ENCODE measurements around the gene SFMBT2. TPM values are rescaled to one million over a fixed set of nuclear protein-coding genes. Genes with fewer than 3 reads are reported as not detected.

Gene SFMBT2
- total RNA-seq, 4 donors from 2014 or later = 7.6 to 15.4 (median 10.8) TPM

DNA sequence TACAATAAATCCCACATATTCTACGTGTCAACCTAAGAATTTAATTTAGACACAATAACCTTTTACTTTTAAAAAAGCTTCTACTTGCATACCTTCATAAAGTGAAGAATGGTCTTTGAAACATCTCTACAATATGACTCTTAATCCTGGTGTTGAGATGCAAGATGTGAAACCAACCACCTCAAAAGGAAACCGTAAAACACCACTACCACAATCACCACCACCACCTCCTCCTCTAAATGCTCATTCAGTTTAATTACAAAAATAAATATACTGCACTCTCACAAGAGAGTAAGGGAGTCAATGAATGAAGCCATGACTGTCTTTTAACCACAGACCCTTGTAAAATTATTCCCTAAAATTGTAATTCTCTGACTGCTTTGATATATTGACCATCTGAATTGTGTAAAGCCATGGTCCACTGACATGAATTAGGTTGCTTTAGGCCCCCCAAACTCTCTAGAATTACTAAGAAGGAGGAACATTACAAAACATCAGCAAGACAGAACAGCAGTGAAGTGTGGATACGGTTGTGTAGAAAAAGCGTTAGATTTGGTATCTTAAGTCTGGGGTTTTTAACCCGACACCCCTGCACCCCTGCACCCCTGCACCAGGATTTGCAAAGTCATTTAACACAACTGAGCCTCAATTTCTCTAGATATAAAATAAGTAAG lies 171.4 kb downstream of the SFMBT2 start:
- 65% methylated on average over 5 of the region's 5 CpGs for WGBS
- Histone ChIP-seq H3K4me3 (no peak overlapping the region), H3K27me3 (no peaks in the 10 kb centered on the region), H3K9me3 (no peaks in the 10 kb centered on the region), H3K4me1 (no peaks in the 10 kb centered on the region), H3K27ac (replicated peaks in 1 of 4) (no peak overlapping the region), H3K36me3 (peaks cover 8 to 32% (median 19%) of the 10 kb centered on the region in 4 donors)
- TF ChIP-seq POLR2AphosphoS5 (IDR thresholded peaks at IDR 0.05) = no peak
- TF ChIP-seq, protein P1, sequence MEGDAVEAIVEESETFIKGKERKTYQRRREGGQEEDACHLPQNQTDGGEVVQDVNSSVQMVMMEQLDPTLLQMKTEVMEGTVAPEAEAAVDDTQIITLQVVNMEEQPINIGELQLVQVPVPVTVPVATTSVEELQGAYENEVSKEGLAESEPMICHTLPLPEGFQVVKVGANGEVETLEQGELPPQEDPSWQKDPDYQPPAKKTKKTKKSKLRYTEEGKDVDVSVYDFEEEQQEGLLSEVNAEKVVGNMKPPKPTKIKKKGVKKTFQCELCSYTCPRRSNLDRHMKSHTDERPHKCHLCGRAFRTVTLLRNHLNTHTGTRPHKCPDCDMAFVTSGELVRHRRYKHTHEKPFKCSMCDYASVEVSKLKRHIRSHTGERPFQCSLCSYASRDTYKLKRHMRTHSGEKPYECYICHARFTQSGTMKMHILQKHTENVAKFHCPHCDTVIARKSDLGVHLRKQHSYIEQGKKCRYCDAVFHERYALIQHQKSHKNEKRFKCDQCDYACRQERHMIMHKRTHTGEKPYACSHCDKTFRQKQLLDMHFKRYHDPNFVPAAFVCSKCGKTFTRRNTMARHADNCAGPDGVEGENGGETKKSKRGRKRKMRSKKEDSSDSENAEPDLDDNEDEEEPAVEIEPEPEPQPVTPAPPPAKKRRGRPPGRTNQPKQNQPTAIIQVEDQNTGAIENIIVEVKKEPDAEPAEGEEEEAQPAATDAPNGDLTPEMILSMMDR (IDR thresholded peaks at IDR 0.05) = no peak
- TF ChIP-seq POLR2A (IDR thresholded peaks at IDR 0.05; ENCODE audit: low read depth) = no peak
- TF ChIP-seq EP300 (IDR thresholded peaks at IDR 0.05) = no peak
- intact Hi-C loops (cut with DNase I) = no loop called here
- DNase-seq (ENCODE audit: extremely low spot score) = no peak

DNA sequence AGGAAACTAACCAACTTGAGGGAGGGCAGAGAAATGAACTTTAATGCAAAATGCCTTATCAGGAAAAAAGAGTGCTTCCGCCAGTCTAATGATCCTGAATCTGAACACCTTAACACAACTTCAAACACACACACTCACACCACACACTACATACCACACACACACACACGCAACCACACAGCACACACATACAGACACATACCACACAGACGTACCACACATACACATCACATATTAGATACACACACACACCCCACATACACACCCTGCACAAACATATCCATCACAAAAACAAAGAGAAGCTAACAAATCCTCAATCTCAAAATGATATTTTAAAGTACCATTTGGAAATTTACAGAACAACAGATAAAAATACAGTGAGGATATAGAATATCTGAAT lies 175.5 kb downstream of the SFMBT2 start:
- no peaks in the 10 kb centered on the region for H3K9me3 ChIP-seq
- H3K4me3 ChIP-seq = no peak overlapping the region
- no peaks in the 10 kb centered on the region for H3K27me3 ChIP-seq
- whole genome bisulfite sequencing = 85% methylated on average over 3 of the region's 3 CpGs
- DNase-seq (ENCODE audit: extremely low spot score) = no peak
- peaks cover 0 to 12% (median 2%) of the 10 kb centered on the region in 4 donors for H3K36me3 ChIP-seq
- intact Hi-C loops (cut with DNase I) = no loop called here
- TF ChIP-seq POLR2AphosphoS5 (IDR thresholded peaks at IDR 0.05) = no peak
- TF ChIP-seq, protein P1 (IDR thresholded peaks at IDR 0.05) = no peak
- no peak for TF ChIP-seq EP300 (IDR thresholded peaks at IDR 0.05)
- no peak for TF ChIP-seq POLR2A (IDR thresholded peaks at IDR 0.05; ENCODE audit: low read depth)
- H3K27ac ChIP-seq (replicated peaks in 1 of 4) = no peak overlapping the region
- peaks cover 0 to 10% (median 0%) of the 10 kb centered on the region in 4 donors for H3K4me1 ChIP-seq

DNA sequence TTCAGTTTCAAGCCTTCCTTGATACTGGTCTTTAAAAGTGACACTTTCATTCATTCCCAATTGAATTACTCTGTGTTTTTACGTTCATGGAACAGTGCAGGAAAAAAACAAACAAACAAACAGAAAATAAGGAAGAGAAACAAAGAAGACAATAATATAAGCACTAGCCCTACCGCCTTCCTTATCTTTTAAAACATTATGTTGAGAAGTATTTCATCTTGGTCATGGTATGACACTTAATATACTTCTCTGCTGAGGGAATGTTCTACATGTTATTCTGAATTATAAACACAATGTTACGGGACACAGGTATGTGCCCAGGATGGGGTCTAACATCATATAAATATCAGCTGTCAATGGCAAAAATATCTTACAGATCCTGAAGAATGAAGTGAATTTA lies 176.7 kb downstream of the SFMBT2 start:
- TF ChIP-seq EP300 (IDR thresholded peaks at IDR 0.05) = no peak
- TF ChIP-seq, protein P1 (IDR thresholded peaks at IDR 0.05) = no peak
- TF ChIP-seq POLR2AphosphoS5 (IDR thresholded peaks at IDR 0.05) = no peak
- TF ChIP-seq POLR2A (IDR thresholded peaks at IDR 0.05; ENCODE audit: low read depth) = no peak
- intact Hi-C loops (cut with DNase I) = no loop called here
- Histone ChIP-seq H3K36me3 (peaks cover 0 to 7% (median 0%) of the 10 kb centered on the region in 4 donors), H3K4me3 (no peak overlapping the region), H3K27me3 (no peaks in the 10 kb centered on the region), H3K9me3 (no peaks in the 10 kb centered on the region), H3K27ac (replicated peaks in 1 of 4) (no peak overlapping the region), H3K4me1 (peaks cover 0 to 10% (median 0%) of the 10 kb centered on the region in 4 donors)
- DNase-seq (ENCODE audit: extremely low spot score) = no peak
- 88% methylated on average over 3 of the region's 3 CpGs for WGBS

DNA sequence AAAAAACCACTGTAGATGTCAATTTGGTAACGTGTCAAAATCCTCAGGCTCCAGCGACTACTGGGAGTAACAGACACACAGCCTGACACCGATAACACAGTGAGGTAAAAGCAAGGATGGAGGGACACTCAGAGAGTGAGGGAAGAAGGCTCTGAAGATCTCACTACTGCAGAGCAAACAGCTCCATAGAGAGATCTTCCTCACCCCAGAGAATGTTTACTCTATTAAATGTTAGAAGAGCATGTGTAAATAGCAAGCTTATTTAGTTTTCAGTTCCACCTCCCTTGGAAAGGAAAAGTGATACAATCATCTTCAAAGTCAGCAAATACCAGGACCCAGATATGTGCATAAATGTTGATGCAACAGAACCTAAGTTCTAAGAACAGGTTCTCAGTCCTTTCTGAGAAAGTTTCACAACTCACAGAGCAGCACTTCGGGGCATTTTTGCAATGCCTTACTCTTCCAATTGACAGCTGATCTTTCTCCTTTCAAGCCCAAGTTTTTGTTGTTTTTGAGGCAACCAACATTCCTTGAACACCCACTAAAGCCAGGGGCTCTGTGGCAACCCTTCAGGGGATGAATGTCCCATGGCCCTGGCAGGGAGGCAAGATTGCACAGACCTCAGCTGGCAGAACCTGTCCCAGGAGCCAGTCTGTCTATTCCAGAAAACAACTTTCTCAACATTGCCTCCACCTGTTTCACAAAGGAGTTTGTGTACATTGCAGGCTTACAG lies 177.4 kb downstream of the SFMBT2 start:
- no peak for DNase-seq (ENCODE audit: extremely low spot score)
- Histone ChIP-seq H3K27me3 (no peaks in the 10 kb centered on the region), H3K4me3 (no peak overlapping the region), H3K4me1 (peaks cover 0 to 10% (median 0%) of the 10 kb centered on the region in 4 donors), H3K27ac (replicated peaks in 1 of 4) (peak overlapping the region in 1 of 4 donors; percentile 10), H3K36me3 (peaks cover 0 to 7% (median under 1%) of the 10 kb centered on the region in 4 donors), H3K9me3 (no peaks in the 10 kb centered on the region)
- intact Hi-C loops (cut with DNase I) = no loop called here
- TF ChIP-seq POLR2AphosphoS5 (IDR thresholded peaks at IDR 0.05) = peak in 1 of 2 donors; percentile 18
- TF ChIP-seq POLR2A (IDR thresholded peaks at IDR 0.05; ENCODE audit: low read depth) = no peak
- no peak for TF ChIP-seq EP300 (IDR thresholded peaks at IDR 0.05)
- 79% methylated on average over 4 of the region's 4 CpGs for WGBS

All from esophagus muscularis mucosa (tissue), 4 donors.